ENCODE data around the gene GOLGA8R.
"Not testable (repeated sequence)": the region's sequence is repeated elsewhere in the genome, so short reads cannot be mapped to it uniquely, and the experiment has no call there.

- TF ChIP-seq CTCF (conservative IDR thresholded peaks at IDR 0.05); ZFX (IDR thresholded peaks at IDR 0.05): not testable (repeated sequence)
Observed at GRCh38 chr15:30435878-30436277, 21.8 kb upstream of the GOLGA8R start.
